Erythroblast (primary cell): ENCODE results near the gene TXNL4A.
A peak's percentile ranks its signal among the peaks of the same experiment; 100 is the strongest.

Experiments
- GATA1 ChIP-seq: IDR thresholded peaks from 2 replicates; pipeline ENCODE4 v1.6.1; 2011; ENCODE audit warnings: low read depth, mild to moderate bottlenecking, control low read depth, low read length, moderate library complexity
- POLR2A ChIP-seq: IDR thresholded peaks from 2 replicates; pipeline ENCODE4 v1.6.1; 2011; ENCODE audit warnings: mild to moderate bottlenecking, low read length

- peak; percentile 71 for TF ChIP-seq POLR2A
- no peak for TF ChIP-seq GATA1
Measured at GRCh38 chr18:80034068-80034851, 45.9 kb upstream of the TXNL4A start, which contains the start of gene RBFA.
